HL-60 (cell line): ENCODE data around the gene SPATA19.

Source experiments
- POLR2AphosphoS5 ChIP-seq: IDR thresholded peaks from 2 replicates; pipeline ENCODE4 v1.6.1; 2012; ENCODE audit warnings: low read depth
- SPI1 ChIP-seq: IDR thresholded peaks from 2 replicates; pipeline ENCODE4 v1.6.1; 2012; ENCODE audit warnings: low read depth, mild to moderate bottlenecking, borderline replicate concordance
- TF ChIP-seq, protein P1 (sequence below): IDR thresholded peaks from one replicate; pipeline ENCODE4 v1.5.1; 2011; ENCODE audit warnings: low read length, control low read depth, inconsistent platforms; ENCODE audit not compliant: insufficient read depth
- TF ChIP-seq, protein P2 (sequence below): IDR thresholded peaks from 2 replicates; pipeline ENCODE4 v1.6.1; 2012; ENCODE audit warnings: low read depth; ENCODE audit not compliant: insufficient replicate concordance

DNA sequence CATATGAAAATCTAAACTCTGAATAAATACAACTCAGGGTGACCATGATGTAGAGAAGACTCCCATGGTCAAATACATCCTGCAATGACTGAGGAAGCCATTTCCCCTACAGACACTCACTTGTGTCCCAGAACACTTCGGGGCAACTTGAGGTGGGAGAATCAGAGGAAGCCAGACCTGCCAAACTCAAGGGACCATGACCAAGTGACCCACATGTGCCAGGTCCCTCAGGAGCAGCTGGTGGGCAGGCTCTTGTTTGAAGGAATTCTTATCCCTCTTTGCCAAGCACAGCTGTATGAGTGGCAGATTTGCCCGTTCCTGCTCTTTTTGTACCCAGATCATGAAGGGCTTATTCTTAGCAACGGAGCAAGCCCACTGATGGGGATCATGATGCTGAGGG lies 17.8 kb downstream of the SPATA19 start:
- TF ChIP-seq, protein P1, sequence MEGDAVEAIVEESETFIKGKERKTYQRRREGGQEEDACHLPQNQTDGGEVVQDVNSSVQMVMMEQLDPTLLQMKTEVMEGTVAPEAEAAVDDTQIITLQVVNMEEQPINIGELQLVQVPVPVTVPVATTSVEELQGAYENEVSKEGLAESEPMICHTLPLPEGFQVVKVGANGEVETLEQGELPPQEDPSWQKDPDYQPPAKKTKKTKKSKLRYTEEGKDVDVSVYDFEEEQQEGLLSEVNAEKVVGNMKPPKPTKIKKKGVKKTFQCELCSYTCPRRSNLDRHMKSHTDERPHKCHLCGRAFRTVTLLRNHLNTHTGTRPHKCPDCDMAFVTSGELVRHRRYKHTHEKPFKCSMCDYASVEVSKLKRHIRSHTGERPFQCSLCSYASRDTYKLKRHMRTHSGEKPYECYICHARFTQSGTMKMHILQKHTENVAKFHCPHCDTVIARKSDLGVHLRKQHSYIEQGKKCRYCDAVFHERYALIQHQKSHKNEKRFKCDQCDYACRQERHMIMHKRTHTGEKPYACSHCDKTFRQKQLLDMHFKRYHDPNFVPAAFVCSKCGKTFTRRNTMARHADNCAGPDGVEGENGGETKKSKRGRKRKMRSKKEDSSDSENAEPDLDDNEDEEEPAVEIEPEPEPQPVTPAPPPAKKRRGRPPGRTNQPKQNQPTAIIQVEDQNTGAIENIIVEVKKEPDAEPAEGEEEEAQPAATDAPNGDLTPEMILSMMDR: no peak
- TF ChIP-seq POLR2AphosphoS5 (no peak), SPI1 (no peak)
- TF ChIP-seq, protein P2, sequence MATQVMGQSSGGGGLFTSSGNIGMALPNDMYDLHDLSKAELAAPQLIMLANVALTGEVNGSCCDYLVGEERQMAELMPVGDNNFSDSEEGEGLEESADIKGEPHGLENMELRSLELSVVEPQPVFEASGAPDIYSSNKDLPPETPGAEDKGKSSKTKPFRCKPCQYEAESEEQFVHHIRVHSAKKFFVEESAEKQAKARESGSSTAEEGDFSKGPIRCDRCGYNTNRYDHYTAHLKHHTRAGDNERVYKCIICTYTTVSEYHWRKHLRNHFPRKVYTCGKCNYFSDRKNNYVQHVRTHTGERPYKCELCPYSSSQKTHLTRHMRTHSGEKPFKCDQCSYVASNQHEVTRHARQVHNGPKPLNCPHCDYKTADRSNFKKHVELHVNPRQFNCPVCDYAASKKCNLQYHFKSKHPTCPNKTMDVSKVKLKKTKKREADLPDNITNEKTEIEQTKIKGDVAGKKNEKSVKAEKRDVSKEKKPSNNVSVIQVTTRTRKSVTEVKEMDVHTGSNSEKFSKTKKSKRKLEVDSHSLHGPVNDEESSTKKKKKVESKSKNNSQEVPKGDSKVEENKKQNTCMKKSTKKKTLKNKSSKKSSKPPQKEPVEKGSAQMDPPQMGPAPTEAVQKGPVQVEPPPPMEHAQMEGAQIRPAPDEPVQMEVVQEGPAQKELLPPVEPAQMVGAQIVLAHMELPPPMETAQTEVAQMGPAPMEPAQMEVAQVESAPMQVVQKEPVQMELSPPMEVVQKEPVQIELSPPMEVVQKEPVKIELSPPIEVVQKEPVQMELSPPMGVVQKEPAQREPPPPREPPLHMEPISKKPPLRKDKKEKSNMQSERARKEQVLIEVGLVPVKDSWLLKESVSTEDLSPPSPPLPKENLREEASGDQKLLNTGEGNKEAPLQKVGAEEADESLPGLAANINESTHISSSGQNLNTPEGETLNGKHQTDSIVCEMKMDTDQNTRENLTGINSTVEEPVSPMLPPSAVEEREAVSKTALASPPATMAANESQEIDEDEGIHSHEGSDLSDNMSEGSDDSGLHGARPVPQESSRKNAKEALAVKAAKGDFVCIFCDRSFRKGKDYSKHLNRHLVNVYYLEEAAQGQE: no peak
